ENCODE results near the gene GATA3. TPM values are rescaled to one million over a fixed set of nuclear protein-coding genes. Genes with fewer than 3 reads are reported as not detected.
"Not testable (repeated sequence)": the region's sequence is repeated elsewhere in the genome, so short reads cannot be mapped to it uniquely, and the experiment has no call there.

Gene GATA3
- 10 to 100 TPM; 14.2 to 25.2 TPM for total RNA-seq

- Mint-ChIP-seq H3K9me3 (no peaks in the 10 kb centered on the region), H3K4me1 (peaks cover 29% of the 10 kb centered on the region), H3K27me3 (peaks cover 17% of the 10 kb centered on the region), H3K4me3 (peak within 1 kb of the TSS; percentile 98), H3K27ac (peak within 1 kb of the TSS; percentile 97), H3K36me3 (ENCODE audit: low read depth) (peaks cover 70% of the 10 kb centered on the region)
- peak; percentile 61 for ATAC-seq (replicated peaks)
These were observed at the start of gene GATA3 for GRCh38 chr10:8054494-8055407. Gene GATA3, plus strand, starts transcription at chr10:8054688. Its CDS starts 968 bp downstream, at chr10:8055656.

DNA sequence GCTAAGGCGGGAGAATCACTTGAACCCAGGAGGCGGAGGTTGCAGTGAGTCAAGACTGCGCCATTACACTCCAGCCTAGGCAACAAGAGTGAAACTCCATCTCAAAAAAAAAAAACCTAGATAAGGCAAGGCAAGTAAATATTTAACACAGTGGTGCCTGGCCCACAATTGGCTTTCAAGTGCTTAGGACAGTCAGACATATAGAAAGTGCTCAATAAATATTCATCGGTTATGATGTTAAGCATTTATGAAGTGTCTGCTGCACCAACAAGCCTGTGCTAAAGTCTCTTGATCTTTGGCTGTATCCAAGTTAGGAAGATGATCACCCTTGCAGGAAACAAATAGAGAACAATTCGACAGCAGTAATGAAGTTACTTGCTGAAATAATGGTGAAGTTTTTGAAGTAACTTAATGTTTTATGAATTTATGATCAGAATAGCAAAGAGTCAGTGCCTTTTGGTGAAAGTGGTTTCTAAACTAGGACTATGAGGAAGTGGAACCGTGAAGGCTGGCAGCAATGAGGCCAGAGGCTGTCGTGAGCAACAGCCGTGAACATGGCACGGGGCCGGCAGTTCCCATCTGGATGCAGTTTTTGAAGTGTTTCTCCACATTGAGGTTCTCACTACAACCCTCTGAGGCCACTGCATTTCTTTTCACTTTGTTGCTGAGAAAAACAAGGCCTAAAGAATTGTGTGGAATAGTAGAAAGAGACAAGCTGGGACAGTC lies 48.1 kb upstream of the GATA3 start:
- Mint-ChIP-seq H3K27ac (no peak overlapping the region), H3K27me3 (no peaks in the 10 kb centered on the region), H3K9me3 (peaks cover 13% of the 10 kb centered on the region), H3K4me1 (no peaks in the 10 kb centered on the region), H3K4me3 (no peak overlapping the region), H3K36me3 (ENCODE audit: low read depth) (peaks cover 65% of the 10 kb centered on the region)
- no peak for ATAC-seq (replicated peaks)

DNA sequence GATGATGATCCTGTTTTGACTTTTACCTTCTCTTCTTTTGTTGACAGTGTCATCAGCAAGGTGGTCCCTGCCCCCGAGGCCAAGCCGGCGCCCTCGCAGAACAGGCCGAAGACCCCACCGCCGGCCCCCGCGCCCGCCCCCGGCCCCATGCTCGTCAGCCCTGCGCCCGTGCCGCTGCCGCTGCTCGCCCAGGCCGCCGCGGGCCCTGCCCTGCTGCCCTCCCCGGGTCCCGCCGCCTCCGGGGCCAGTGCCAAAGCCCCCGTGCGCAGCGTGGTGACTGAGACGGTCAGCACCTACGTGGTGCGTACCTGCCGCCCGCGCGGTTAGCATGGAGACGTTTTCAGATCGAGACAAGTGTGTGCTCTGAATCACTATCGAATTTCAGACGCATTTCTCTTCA lies 45.5 kb upstream of the GATA3 start:
- Mint-ChIP-seq H3K9me3 (peaks cover 6% of the 10 kb centered on the region), H3K4me1 (no peaks in the 10 kb centered on the region), H3K27ac (no peak overlapping the region), H3K4me3 (no peak overlapping the region), H3K27me3 (no peaks in the 10 kb centered on the region), H3K36me3 (ENCODE audit: low read depth) (peaks cover 67% of the 10 kb centered on the region)
- no peak for ATAC-seq (replicated peaks)

- Mint-ChIP-seq H3K9me3 (no peaks in the 10 kb centered on the region), H3K36me3 (ENCODE audit: low read depth) (peaks cover 74% of the 10 kb centered on the region), H3K27me3 (no peaks in the 10 kb centered on the region), H3K27ac (no peak overlapping the region), H3K4me3 (no peak overlapping the region), H3K4me1 (no peaks in the 10 kb centered on the region)
- ATAC-seq (replicated peaks), result no peak
These were observed 41.5 kb upstream of the GATA3 start for GRCh38 chr10:8013006-8013405.

GRCh38 chr10:8013619-8014018 lies 40.9 kb upstream of the GATA3 start:
- H3K4me3 Mint-ChIP-seq, result no peak overlapping the region
- no peaks in the 10 kb centered on the region for H3K27me3 Mint-ChIP-seq
- no peak overlapping the region for H3K27ac Mint-ChIP-seq
- no peaks in the 10 kb centered on the region for H3K4me1 Mint-ChIP-seq
- no peaks in the 10 kb centered on the region for H3K9me3 Mint-ChIP-seq
- H3K36me3 Mint-ChIP-seq (ENCODE audit: low read depth), result peaks cover 67% of the 10 kb centered on the region
- no peak for ATAC-seq (replicated peaks)

GRCh38 chr10:8014649-8015048 lies 39.8 kb upstream of the GATA3 start:
- Mint-ChIP-seq H3K4me3 (no peak overlapping the region), H3K27ac (no peak overlapping the region), H3K9me3 (no peaks in the 10 kb centered on the region), H3K4me1 (no peaks in the 10 kb centered on the region), H3K36me3 (ENCODE audit: low read depth) (peaks cover 60% of the 10 kb centered on the region), H3K27me3 (no peaks in the 10 kb centered on the region)
- ATAC-seq (replicated peaks), result no peak

- peaks cover 34% of the 10 kb centered on the region for H3K36me3 Mint-ChIP-seq (ENCODE audit: low read depth)
These were observed 37.2 kb upstream of the GATA3 start for GRCh38 chr10:8017277-8017676.

GRCh38 chr10:8023321-8023720 lies 31.2 kb upstream of the GATA3 start:
- no peak overlapping the region for H3K27ac Mint-ChIP-seq
- no peaks in the 10 kb centered on the region for H3K9me3 Mint-ChIP-seq
- H3K4me3 Mint-ChIP-seq, result no peak overlapping the region
- H3K27me3 Mint-ChIP-seq, result peaks cover 15% of the 10 kb centered on the region
- H3K36me3 Mint-ChIP-seq (ENCODE audit: low read depth), result no peaks in the 10 kb centered on the region
- peaks cover 6% of the 10 kb centered on the region for H3K4me1 Mint-ChIP-seq
- no peak for ATAC-seq (replicated peaks)

More at GRCh38 chr10:8017277-8017676, 37.2 kb upstream of the GATA3 start:
- H3K4me3 Mint-ChIP-seq, result no peak overlapping the region
- peaks cover 2% of the 10 kb centered on the region for H3K27me3 Mint-ChIP-seq
- H3K9me3 Mint-ChIP-seq, result no peaks in the 10 kb centered on the region
- no peak for ATAC-seq (replicated peaks)
- no peak overlapping the region for H3K27ac Mint-ChIP-seq
- no peaks in the 10 kb centered on the region for H3K4me1 Mint-ChIP-seq

DNA sequence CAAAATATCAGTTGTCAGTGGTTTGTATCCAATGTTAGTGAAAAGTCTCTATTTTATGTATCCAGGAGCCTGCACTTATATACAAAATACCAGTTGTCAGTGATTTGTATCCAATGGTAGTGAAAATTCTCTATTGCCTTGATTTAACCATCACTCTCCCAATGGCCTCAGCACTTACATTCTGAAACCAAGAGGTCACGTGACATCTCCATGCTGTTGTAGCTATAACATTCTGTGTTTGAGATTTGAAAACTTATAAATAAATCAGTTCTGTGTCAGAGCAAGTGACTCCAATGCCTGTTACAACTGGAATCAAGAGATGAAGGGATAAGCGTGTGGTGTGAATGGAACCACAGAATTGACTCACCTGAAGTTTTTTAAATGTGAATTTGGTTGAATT lies 30.6 kb upstream of the GATA3 start:
- Mint-ChIP-seq H3K4me3 (no peak overlapping the region), H3K4me1 (peaks cover 6% of the 10 kb centered on the region), H3K27me3 (peaks cover 15% of the 10 kb centered on the region), H3K36me3 (ENCODE audit: low read depth) (no peaks in the 10 kb centered on the region), H3K9me3 (no peaks in the 10 kb centered on the region), H3K27ac (no peak overlapping the region)
- no peak for ATAC-seq (replicated peaks)

DNA sequence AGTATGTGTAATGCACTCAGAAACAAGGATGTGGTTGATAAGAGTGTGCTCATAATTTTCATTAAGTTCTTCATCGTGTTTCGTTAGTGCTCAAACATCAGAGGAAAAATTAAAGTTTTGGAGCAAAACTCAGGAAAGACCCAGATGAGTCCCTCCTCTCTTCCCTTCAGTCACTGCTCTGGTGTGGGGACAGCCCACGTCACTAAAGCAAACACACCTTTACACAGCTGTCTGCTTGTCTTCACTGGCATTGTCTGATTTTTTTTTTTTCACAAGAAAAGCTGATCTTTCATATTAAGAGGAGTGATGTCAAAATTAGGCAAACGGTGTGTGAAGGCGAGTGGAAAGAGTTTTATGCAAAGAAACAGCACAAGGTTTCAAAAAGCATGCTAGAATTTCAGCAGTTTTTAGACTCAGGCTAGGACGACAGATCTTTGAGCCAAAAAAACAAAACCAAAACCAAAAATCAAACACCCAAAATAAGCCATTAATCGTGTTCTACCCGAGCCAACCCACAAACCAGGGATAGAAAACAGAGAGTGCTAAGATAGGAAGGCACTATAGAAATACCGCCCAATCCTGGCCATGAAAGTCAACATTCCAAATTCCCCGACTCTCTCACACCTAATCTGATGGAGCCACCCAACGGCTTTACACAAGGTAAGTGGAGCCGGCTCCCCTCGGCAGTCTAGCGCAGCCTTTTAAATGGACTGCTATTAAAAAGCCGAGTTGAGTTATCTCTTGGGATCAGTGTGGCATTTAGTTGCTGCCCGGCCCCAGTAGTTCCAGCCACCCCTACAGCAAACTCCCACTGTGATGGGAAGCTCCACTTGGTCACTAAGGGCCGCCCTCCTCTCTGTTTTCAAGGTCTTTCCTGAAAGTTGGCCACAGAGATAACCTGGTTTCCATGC lies 27.9 kb upstream of the GATA3 start:
- Mint-ChIP-seq H3K9me3 (no peaks in the 10 kb centered on the region), H3K4me3 (peak overlapping the region; percentile 48), H3K4me1 (peaks cover 6% of the 10 kb centered on the region), H3K27ac (no peak overlapping the region), H3K27me3 (peaks cover 23% of the 10 kb centered on the region), H3K36me3 (ENCODE audit: low read depth) (no peaks in the 10 kb centered on the region)
- no peak for ATAC-seq (replicated peaks)

DNA sequence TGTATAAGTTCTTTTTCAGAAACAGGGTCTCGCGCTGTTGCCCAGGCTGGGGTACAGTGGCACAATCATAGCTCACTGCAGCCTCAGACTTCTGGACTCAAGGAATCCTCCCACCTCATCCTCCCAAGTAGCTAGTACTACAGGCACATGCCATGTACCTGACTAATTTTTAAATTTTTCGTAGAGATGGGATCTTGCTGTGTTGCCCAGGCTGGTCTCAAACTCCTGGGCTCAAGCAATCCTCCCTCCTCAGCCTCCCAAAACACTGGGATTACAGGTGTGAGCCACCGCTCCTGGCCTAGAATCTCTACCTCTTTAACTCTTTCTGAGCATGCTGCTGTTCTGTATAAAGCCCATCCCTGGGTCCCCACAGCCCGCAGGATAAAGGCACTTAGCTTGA lies 23.3 kb upstream of the GATA3 start:
- peaks cover 34% of the 10 kb centered on the region for H3K27me3 Mint-ChIP-seq
- H3K36me3 Mint-ChIP-seq (ENCODE audit: low read depth); ATAC-seq (replicated peaks); H3K9me3 Mint-ChIP-seq; H3K27ac Mint-ChIP-seq; H3K4me1 Mint-ChIP-seq; H3K4me3 Mint-ChIP-seq: not testable (repeated sequence)

DNA sequence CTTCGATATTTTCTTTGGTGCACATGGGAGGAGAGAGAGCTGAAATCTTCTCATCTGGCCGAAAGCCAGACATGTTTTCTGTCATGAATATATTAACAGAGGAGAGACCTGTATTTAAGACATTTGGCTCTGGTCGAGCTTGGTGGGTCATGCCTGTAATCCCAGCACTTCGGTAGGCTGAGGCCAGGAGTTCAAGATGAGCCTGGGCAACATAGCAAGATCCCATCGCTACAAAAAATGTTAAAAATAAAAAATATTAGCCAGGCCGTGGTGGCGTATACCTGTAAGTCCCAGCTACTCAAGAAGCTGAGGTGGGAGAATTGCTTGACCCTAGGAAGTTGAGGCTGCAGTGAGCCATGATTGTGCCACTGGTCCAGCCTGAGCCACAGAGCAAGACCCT lies 21.9 kb upstream of the GATA3 start:
- ATAC-seq (replicated peaks), result no peak
- H3K27me3 Mint-ChIP-seq, result peaks cover 37% of the 10 kb centered on the region

GRCh38 chr10:8033812-8034465 lies 20.5 kb upstream of the GATA3 start:
- ATAC-seq (replicated peaks), result no peak
- peaks cover 12% of the 10 kb centered on the region for H3K36me3 Mint-ChIP-seq (ENCODE audit: low read depth)
- no peak overlapping the region for H3K27ac Mint-ChIP-seq
- H3K4me3 Mint-ChIP-seq, result no peak overlapping the region
- H3K9me3 Mint-ChIP-seq, result peaks cover 4% of the 10 kb centered on the region
- H3K27me3 Mint-ChIP-seq, result peaks cover 50% of the 10 kb centered on the region
- H3K4me1 Mint-ChIP-seq, result peaks cover 16% of the 10 kb centered on the region

More for the DNA sequence above, 21.9 kb upstream of the GATA3 start:
- Mint-ChIP-seq H3K27ac (no peak overlapping the region), H3K36me3 (ENCODE audit: low read depth) (peaks cover 4% of the 10 kb centered on the region), H3K4me3 (no peak overlapping the region), H3K9me3 (no peaks in the 10 kb centered on the region), H3K4me1 (peaks cover 9% of the 10 kb centered on the region)
